ENCODE results near the gene EFCAB13.

EFCAB13 gene

GRCh38 chr17:47301161-47301560 lies 22.6 kb upstream of the EFCAB13 start:
- Histone ChIP-seq H3K4me3 (no peak overlapping the region), H3K27ac (no peak overlapping the region)
- no peak for TF ChIP-seq CTCF (IDR thresholded peaks at IDR 0.05)
- DNase-seq (ENCODE audit: low spot score): no peak

DNA sequence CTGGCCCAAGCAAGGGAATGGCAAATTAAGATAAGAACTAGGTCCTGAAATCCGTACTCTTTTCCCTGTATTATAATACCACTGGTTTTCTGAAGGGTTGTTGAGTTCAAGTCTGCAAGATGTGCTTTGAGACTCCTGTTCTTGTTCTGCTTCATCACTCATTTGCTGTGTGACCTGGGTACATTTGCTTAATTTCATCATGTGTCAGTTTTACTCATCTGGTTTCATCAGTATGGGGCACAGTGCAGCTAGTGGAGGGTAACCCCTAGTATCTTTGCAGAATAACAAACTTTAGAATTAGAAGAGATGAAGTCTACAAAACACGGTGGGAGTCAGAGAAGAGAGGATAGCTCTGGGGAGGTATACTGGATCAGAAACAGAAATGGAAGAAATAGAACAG lies 21.9 kb upstream of the EFCAB13 start:
- TF ChIP-seq CTCF (IDR thresholded peaks at IDR 0.05): no peak
- no peak overlapping the region for H3K27ac ChIP-seq
- H3K4me3 ChIP-seq: no peak overlapping the region

DNA sequence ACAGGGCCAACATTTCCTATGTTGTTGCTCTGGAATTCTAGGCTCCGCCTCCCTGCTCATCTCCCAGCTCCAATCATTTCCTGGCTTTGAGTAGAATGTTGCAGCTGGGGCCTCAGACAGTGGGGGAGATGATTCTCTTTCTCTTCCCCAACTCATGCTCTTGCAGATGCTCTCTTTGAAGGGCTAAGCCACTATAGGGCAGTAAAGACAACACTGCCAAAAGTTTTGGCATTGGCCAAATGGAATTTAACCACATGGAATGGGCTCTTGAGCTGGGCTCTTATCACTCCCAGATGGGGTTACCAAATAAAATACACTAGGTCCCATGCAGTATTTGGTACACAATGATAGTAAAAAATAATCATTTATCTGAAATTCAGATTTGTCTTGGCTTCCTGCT lies 19.6 kb upstream of the EFCAB13 start:
- Histone ChIP-seq H3K4me3 (no peak overlapping the region), H3K27ac (peak overlapping the region in 1 of 2 donors; percentile 36)
- no peak for TF ChIP-seq CTCF (IDR thresholded peaks at IDR 0.05)
- no peak for DNase-seq (ENCODE audit: low spot score)

More for the DNA sequence above, 21.9 kb upstream of the EFCAB13 start:
- no peak for DNase-seq (ENCODE audit: low spot score)

DNA sequence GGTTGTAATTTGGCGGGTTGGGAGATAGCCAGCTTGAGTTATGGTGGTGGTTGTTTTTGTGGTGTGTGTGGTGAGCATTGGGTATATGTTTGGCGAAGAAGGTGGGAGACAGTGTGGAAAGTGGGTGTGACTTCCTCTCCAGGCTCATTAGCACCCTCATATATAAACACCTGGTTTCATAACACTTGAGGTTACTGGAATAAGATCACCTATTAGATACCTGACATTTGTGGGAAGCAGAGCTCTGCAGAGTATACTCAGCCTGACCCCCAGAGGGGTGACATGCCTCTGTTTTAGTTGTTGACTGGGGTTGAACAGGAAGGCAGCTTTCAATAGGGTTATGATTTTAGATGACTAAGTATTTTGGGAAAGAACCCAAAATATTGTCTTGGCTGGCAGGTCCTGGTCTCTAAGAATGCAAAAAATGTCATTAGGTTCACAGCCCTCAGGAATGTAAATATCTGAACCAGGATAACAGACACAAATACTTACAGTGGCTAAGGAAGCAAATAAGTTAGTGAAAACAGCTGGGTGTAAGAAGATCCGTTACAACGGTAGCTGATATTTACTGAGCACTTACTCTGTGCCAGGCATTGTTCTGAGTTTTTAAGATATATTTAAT lies 18.3 kb upstream of the EFCAB13 start:
- peak; percentile 68 for DNase-seq (ENCODE audit: low spot score)
- no peak overlapping the region for H3K4me3 ChIP-seq
- peak overlapping the region; percentile 49 to 86 for H3K27ac ChIP-seq
- no peak for TF ChIP-seq CTCF (IDR thresholded peaks at IDR 0.05)

DNA sequence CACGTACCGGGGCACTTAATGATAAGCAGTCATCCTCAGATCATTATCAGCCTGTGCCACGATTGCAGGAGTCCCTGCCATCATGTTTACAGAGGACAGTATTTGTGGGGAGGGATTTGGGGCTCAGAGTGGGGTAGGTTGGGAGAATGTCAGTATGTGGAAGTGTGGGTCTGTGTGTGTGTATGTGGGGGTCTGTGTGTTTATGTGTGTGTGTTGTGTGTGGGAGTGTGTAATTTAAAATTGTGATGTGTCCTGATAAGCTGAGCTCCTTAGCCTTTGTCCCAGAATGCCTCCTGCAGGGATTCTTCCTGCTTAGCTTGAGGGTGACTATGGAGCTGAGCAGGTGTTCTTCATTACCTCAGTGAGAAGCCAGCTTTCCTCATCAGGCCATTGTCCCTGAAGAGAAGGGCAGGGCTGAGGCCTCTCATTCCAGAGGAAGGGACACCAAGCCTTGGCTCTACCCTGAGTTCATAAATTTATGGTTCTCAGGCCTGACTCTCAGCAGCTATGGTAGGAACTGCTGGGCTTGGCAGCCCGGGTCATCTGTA lies 13.5 kb upstream of the EFCAB13 start:
- Histone ChIP-seq H3K4me3 (no peak overlapping the region), H3K27ac (peak overlapping the region in 1 of 2 donors; percentile 31)
- TF ChIP-seq CTCF (IDR thresholded peaks at IDR 0.05): no peak
- DNase-seq (ENCODE audit: low spot score): peak; percentile 26

DNA sequence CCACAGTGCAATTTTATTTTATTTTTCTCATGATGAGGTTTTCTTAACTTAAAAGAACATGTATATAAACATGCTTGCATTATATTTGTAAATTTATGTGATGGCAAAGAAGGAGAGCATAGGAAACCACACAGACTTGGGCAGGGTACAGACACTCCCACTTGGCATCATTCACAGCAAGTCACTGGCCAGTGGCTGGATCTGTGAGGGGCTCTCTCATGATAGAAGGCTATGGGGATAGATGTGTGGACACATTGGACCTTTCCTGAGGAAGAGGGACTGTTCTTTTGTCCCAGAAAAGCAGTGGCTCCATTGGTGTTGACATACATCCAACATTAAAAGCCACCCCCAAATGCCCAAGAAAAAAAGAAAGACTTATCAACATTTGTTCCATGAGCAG lies 12.3 kb upstream of the EFCAB13 start:
- H3K27ac ChIP-seq: no peak overlapping the region
- no peak for TF ChIP-seq CTCF (IDR thresholded peaks at IDR 0.05)
- H3K4me3 ChIP-seq: no peak overlapping the region
- DNase-seq (ENCODE audit: low spot score): peak; percentile 54
